Measurements from ENCODE around the gene TGM4.

The TGM4 gene

GRCh38 chr3:44885618-44886017 is 11.2 kb downstream of the TGM4 start:
- TF ChIP-seq CTCF (IDR thresholded peaks at IDR 0.05) = no peak

GRCh38 chr3:44886561-44886960 is 12.2 kb downstream of the TGM4 start:
- no peak for TF ChIP-seq CTCF (IDR thresholded peaks at IDR 0.05)

GRCh38 chr3:44887101-44887500 is 12.7 kb downstream of the TGM4 start:
- TF ChIP-seq CTCF (IDR thresholded peaks at IDR 0.05) = no peak

- TF ChIP-seq CTCF (IDR thresholded peaks at IDR 0.05) = no peak
Measured at GRCh38 chr3:44890258-44890657, 15.8 kb downstream of the TGM4 start.

GRCh38 chr3:44890852-44891251 is 16.4 kb downstream of the TGM4 start:
- no peak for TF ChIP-seq CTCF (IDR thresholded peaks at IDR 0.05)

GRCh38 chr3:44892689-44893088 is 18.3 kb downstream of the TGM4 start:
- no peak for TF ChIP-seq CTCF (IDR thresholded peaks at IDR 0.05)

GRCh38 chr3:44893097-44893496 is 18.7 kb downstream of the TGM4 start:
- TF ChIP-seq CTCF (IDR thresholded peaks at IDR 0.05) = no peak

- TF ChIP-seq CTCF (IDR thresholded peaks at IDR 0.05) = no peak
Measured at GRCh38 chr3:44894485-44894884, 20.1 kb downstream of the TGM4 start.
